GM21367 (cell line): ENCODE measurements around the gene WDR90.

Source experiments
- ATAC-seq: cut with Tn5 transposase; IDR thresholded peaks from one replicate; pipeline ENCODE4 v1.9.1; 2021; ENCODE audit not compliant: unreplicated experiment

WDR90 gene

DNA sequence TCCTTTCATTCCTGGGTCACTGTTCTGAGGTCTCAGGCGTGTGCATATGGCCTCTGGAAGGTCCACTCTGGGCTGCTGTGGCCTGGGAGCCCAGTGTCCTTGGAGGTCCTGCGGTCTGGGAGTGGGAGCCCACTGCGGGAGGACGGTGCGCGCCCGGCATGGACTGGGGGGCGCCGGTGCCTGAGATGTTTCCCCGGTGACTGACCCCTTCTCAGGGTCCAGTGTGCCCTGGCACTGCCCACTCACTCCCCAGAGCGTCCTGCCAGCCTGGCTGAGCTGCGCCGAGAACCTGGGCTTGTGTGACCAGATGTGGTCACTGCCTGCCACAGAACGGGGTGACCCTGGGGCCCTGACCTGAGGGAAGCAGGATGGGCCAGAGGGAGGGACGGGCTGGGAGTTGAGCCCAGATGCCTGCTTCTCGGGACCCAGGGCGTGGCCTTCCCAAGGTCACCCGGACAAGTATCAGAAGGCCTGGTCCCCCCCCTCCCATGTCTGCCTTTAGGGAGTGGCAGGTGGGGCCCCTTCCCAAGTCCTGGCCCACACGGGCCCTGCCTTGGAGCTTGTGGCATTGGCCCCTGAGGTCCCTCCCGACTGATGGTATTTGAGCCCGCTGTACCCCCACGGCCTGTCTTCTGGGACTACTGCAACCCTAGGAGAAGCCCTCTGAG is 25.2 kb downstream of the WDR90 start:
- no peak for ATAC-seq

DNA sequence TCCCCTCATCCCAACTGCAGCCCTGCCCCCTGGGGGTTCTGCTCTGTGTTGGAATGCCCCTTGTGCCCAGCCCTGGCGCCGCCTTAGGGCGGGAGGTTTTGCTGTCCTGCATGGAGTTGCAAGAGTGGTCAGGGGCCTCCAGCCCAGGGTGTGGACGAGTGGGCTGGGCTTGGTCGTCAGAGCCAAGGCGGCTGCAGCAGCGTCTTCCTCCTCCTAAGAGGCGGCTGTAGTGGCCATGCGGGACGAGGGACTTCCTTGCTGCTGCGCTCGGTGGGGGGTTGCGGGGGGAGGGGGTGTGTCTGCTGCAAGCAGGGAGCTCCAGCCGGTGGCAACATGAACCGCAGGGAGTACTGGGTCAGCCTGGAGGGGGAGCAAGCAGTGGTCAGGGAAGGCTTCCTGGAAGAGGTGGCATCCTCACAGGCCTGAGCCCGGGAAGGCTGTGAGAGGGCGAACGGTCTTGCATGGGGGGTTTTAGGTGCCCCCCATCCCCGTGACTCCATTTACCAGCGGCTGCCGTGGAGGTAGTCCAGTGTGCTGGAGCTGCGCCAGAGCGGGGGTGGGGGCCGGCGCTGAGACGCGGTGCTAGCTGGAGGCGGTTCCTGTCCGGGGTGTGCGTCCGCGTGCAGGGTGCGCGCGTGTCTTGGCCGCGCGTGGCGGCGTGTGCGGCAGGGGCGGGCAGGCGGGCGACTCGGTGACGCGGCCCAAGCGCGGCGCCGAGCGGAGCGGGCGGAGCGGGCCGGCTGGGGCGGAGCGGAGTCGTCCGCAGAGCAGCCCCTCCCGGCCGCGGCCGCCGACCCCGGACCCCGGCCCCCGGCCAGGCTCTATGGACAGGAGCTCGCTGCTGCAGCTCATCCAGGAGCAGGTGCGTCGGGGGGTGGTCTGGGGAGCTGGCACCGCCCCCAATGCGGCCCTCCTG is 26.1 kb downstream of the WDR90 start, which contains the start of gene RHBDL1:
Gene RHBDL1, plus strand, starts transcription at position 704 of the 916 bp plus-strand sequence. Its CDS starts 120 bp downstream, at position 824.
- ATAC-seq = no peak

DNA sequence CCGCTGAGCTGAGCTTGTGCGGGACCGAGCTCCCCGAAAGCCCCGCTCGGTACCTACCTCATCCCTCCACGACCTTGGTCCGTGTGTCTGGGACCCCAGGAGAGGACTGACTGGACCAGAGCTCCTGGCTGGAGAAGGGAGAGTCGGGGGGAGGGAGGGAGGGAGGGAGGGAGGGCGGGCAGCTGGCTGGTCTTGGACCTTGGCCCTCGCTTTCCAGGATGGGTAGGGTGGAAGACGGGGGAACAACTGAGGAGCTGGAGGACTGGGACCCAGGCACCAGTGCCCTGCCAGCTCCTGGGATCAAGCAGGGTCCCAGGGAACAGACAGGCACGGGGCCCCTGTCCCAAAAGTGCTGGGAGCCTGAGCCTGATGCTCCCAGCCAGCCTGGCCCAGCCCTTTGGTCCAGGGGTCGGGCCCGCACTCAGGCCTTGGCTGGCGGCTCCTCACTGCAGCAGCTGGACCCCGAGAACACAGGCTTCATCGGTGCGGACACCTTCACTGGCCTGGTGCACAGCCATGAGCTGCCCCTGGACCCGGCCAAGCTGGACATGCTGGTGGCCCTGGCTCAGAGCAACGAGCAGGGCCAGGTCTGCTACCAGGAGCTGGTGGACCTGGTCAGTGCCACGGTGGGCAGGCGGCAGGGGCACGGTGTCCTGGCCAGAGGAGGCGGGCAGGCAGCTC is 26.9 kb downstream of the WDR90 start:
- no peak for ATAC-seq

DNA sequence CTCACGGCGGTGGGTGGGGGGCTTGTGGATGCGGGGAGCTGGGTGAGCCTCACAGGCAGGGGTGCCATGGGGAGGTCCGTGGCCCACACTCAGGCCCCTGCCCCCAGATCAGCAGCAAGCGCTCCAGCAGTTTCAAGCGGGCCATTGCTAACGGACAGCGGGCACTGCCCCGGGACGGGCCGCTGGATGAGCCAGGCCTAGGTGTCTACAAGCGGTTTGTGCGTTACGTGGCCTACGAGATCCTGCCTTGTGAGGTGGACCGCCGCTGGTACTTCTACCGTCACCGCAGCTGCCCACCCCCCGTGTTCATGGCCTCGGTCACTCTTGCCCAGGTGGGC is 27.4 kb downstream of the WDR90 start:
- no peak for ATAC-seq

DNA sequence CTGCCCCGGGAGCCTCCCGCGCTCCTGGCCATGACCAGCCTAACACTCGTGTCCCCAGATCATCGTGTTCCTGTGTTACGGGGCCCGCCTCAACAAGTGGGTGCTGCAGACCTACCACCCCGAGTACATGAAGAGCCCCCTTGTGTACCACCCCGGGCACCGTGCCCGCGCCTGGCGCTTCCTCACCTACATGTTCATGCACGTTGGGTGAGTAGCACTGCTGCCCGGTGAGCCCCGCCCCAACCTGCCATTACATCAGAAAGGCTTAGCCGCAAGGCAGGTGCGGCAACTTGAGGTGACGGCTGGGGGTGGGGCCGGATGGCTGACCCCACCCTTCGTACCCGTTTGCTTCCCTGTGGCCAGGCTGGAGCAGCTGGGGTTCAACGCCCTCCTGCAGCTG is 27.7 kb downstream of the WDR90 start:
- ATAC-seq = no peak

DNA sequence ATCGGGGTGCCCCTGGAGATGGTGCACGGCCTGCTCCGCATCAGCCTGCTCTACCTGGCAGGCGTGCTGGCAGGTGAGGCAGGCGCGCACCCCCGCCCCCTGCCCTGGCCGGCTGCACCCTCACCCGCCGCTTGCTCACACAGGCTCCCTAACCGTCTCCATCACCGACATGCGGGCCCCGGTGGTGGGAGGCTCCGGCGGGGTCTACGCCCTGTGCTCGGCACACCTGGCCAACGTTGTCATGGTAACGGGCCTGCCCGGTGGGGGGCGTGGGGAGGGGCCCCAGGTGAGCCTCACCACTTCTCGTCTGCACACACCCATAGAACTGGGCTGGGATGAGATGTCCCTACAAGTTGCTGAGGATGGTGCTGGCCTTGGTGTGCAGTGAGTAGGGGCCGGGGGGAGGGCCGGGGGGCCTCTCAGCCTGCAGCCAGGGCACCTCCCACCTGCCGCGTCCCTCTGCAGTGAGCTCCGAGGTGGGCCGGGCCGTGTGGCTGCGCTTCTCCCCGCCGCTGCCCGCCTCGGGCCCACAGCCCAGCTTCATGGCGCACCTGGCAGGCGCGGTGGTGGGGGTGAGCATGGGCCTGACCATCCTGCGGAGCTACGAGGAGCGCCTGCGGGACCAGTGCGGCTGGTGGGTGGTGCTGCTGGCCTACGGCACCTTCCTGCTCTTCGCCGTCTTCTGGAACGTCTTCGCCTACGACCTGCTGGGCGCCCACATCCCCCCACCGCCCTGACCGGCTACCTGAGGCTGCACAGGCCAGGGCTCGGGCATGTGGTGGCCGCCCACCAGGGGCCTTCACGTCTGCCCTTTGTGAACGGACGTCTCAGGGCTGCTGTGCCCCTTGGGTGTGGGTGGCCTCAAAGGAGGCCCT is 28.4 kb downstream of the WDR90 start:
- ATAC-seq = no peak

DNA sequence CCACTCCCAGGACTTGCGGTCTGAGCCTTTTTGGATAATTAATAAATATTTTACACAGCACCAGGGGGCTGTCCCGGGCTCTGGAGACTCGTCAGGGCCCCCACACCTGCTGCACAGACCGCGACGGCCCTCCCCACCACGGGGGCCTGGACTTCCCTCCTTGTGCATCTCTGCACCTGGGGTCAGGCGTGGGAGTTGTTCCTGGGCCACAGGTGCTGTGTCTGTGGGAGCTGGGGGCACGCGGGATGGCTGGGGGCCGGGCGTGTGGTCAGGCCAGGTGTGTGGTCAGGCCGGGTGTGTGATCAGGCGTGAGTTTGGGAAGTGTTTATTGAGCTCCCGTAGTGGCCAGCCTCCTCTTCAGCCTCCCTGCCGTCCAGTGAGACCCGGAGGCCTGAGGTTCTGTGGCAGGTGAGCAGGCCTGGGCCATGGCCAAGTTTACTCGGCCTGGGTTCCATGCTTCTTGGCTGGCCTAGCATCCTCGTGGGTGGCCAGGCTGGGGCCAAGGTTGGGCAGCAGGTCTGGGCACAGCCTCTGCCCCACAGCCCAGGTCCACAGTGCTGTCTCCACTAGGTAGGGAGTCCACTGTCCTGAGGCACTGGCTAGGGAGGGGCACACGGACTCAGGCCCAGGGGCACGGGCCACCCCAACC is 29.2 kb downstream of the WDR90 start:
- ATAC-seq = no peak

DNA sequence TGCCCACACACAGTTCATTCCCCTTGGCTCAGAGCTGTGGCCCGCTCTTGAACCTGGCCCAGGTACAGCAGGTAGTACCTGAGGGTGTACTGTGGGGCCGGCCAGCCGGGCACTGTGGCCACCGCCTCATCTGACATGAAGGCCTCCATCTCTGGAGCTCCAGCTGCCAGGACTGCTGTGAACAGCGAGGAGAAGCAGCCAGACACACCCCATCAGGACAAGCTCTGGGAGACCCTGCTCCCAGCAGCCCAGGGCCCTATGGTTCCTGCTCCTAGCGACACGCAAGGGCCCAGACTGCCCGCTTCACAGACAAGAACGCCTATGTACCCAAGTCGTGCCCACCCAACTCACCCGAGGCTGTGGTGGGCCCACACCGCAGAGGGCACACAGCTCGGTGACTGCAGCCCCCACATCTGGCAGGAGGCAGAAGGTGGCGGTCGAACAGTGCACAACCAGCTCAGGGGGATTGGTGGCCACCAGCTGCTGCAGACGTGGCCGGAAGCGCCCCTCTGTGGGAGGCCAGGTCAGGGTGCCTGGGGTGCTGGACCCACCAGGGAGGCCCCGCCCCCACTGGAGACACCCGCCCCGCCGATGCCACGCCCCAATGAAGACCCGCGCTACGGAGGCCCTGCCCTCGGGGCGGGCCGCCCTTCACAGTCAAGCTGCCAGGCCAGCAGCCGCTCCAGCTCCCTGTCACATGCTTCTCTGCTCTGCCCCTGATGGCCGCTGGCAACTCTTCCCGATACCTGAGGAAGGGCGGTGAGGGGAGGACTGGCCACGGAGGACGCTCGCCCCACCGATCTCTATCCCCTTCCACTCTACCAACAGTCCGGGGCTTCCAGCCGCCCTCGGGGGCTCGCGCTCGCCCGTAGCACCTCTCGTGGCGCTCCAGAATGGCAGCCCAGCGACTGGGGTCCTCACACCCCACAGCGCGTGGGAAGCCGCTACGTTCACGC is 30.0 kb downstream of the WDR90 start:
- no peak for ATAC-seq

DNA sequence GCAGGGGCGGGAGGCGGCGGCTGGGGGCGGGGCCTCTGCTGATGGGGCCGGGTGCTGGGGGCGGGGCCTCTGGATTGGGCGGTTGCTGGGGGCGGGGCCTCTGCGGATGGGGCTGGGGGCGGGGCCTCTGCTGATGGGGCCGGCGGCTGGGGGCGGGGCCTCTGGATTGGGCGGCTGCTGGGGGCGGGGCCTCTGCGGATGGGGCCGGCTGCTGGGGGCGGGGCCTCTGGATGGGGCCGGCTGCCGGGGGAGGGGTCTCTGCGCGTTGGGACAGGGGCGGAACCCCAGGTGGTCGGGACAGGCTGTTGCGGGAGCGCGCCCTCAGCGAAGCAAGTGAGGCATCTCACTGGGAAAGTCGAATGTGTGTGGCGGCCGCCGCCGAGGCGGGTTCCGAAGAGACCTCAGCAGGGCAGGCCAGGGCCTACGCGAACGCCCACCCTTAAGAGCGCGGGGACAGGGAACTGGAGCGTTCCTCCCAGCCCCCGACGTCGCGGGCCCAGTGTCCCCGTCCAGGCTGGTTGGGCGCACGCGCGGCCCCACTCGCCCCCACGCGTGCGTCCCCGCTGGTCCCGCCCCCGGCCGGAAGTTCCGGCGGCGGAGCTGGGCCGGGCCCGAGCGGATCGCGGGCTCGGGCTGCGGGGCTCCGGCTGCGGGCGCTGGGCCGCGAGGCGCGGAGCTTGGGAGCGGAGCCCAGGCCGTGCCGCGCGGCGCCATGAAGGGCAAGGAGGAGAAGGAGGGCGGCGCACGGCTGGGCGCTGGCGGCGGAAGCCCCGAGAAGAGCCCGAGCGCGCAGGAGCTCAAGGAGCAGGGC is 30.9 kb downstream of the WDR90 start, which contains the start of gene STUB1:
Gene STUB1, plus strand, starts transcription at position 597 of the 811 bp plus-strand sequence. Its CDS starts 116 bp downstream, at position 713.
- no peak for ATAC-seq

DNA sequence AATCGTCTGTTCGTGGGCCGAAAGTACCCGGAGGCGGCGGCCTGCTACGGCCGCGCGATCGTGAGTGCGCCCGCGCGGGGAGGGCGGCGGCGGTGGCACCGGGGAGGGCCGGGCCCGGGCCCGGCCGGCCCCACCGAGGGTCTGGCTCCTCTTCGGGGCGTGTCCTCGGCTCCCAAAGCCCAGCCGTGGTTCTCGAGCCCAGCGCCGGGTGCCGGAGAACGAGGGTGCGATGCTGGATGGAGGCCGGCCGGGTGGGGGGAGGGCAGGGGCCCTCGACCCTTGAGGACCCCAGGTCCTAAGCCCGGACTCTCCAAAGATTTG is 31.4 kb downstream of the WDR90 start:
- no peak for ATAC-seq

DNA sequence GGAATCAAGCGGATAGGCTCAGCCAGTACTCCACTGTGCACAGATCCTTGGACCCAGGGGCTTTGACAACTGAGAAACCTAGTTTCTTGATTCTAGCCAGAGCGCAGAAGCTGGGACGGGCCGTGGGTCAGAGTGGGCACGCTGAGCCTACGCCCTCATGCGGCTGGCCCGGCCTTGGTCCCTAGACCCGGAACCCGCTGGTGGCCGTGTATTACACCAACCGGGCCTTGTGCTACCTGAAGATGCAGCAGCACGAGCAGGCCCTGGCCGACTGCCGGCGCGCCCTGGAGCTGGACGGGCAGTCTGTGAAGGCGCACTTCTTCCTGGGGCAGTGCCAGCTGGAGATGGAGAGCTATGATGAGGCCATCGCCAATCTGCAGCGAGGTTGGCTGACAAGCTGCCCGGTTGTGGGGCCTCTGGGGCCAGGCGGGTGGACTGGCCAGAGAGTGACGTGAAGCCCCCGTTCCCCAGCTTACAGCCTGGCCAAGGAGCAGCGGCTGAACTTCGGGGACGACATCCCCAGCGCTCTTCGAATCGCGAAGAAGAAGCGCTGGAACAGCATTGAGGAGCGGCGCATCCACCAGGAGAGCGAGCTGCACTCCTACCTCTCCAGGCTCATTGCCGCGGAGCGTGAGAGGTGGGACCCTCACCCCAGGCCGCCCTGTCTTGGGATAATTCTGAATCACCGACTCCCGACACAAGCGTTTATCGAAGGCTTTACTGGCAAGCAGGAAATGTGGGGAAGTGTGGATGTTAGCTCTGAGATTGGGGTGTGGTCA is 32.0 kb downstream of the WDR90 start:
- ATAC-seq = no peak

DNA sequence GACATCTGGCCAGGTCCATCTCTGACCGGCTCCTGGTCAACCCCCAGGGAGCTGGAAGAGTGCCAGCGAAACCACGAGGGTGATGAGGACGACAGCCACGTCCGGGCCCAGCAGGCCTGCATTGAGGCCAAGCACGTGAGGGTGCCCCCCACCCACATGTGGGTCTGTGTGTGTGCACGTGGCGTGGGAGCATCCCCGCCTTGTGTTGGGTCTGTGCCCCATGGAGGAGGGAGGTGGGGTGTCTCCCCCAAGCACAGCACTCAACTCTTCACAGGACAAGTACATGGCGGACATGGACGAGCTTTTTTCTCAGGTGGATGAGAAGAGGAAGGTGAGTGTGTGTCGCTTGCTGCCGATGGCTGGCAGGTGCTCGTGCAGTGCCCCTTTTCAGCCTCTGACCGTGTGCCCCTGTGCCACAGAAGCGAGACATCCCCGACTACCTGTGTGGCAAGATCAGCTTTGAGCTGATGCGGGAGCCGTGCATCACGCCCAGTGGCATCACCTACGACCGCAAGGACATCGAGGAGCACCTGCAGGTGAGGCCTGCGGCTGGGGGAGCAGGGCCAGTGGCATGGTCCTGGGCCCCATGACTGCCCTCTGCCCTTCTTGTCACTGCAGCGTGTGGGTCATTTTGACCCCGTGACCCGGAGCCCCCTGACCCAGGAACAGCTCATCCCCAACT is 32.7 kb downstream of the WDR90 start:
- ATAC-seq = no peak

DNA sequence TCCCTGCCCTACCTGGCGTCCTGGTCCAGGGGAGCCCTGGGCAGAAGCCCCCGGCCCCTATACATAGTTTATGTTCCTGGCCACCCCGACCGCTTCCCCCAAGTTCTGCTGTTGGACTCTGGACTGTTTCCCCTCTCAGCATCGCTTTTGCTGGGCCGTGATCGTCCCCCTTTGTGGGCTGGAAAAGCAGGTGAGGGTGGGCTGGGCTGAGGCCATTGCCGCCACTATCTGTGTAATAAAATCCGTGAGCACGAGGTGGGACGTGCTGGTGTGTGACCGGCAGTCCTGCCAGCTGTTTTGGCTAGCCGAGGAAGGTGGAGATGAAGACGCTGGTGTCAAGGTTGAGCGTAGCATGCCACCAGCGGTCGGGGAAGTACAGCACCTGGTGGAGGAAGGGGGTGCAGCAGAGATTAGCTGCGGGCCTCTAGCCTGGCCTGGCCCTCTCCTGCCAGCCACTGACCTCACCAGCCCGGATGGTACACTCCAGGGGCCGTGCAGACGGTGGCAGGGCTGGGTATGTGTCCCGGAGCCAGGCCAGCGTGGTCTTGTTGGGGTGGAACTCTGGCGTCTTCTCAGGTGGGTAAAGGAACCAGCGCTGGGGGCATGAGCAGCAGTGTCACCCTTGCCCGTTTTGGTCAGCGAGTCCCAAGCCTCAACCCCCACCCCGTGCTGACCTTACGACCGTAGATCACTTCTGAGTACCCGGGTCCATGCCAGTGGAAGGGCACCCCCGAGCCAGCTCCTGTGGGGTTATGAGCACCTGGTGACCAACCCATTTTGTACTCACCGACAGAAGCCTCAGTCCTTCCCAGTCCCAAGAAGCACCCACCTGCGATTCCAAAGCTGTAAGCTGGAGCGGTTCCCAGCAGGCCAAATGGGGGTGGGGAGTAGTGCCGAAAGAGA is 33.6 kb downstream of the WDR90 start:
- no peak for ATAC-seq

DNA sequence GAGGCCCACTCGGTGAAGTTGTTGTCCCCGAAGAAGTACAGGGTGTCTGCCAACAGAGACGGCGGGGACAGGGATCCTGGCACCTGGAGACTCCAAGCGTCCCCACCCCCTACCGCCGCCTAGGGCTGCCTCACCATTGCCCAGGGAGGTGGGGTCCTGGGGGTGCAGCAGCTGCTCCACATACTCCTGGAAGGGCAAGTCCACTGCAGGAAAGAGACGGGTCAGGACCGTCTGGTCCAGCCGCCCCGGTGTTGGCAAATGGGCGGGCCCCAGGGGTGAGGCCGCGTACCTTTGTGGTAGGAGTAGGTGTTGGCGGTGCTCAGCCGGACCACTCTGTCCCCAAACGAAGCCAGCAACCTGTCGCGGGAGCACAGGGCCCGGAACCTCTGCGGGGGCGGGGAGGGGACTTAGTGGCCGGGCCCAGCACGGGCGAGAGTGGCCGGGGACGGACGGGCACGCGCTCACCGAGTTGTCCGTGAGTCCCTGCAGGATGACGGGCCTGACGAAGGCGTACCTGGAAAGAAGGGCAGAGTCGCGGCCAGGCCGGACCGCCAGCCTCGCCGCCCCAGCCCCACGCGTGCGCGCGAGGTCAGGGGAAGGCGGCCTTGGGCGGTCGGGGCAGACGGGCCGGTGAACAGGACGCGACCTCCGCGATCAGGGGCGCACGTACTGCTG is 34.4 kb downstream of the WDR90 start:
- no peak for ATAC-seq

DNA sequence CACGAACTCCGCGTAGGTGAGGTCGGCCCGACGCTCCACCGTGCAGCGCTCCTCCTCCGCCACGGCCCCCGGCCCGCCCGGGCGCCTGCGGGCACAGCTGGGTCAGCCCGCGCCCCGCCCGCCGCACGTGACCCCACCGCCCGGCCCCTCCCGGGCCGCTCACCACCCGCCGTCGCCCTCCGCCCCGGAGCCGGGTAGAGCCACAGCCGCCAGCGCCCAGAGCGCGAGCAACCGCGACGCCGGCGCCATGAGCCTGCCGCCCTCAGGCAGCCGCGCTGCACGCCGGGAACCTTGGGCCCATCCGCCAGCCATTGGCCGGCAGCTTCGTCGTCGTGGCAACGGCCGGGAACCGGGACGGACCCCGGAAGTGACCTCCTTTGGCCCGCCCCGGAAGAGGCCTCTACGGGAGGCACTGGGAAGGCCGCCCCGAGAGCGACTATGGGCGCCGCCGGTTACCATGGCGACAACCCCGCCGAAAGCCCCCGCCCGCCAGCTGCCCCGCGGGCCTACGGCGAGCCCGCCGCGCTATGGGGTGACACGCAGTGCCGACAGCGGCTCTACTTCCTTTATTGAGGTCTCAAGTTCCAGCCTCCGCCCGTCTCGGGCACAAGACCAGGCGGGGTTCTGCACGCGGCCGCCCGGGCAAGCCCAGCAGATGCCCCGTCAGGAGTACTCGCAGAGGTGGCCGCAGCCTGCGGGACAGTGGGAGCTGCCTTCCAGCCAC is 35.1 kb downstream of the WDR90 start, which contains the start of gene JMJD8:
Gene JMJD8, minus strand, starts transcription at position 264 of the 724 bp plus-strand sequence. Its CDS starts 15 bp downstream, at position 249.
- peak; percentile 56 for ATAC-seq
